Measurements from ENCODE around the gene BACH2.
"Not testable (repeated sequence)": the region's sequence is repeated elsewhere in the genome, so short reads cannot be mapped to it uniquely, and the experiment has no call there.

Gene BACH2

GRCh38 chr6:89972025-89972381 lies 324.6 kb downstream of the BACH2 start:
- H3K4me1 ChIP-seq (ENCODE audit: control insufficient read depth, insufficient read depth, low read length, poor library complexity, severe bottlenecking): no peaks in the 10 kb centered on the region
- H3K27ac ChIP-seq (ENCODE audit: low read depth, low read length, severe bottlenecking): no peak overlapping the region
- H3K4me3 ChIP-seq (ENCODE audit: extremely low read depth, insufficient read depth, low read length, poor library complexity, severe bottlenecking): no peak overlapping the region
- no peaks in the 10 kb centered on the region for H3K36me3 ChIP-seq (ENCODE audit: control insufficient read depth, insufficient read depth, low read length)
- no peaks in the 10 kb centered on the region for H3K9me3 ChIP-seq (ENCODE audit: control insufficient read depth, low read length)
- 96 to 100% methylated on average over 1 to 9 of the region's 9 CpGs for WGBS, 2 experiments (ENCODE audit: insufficient coverage in 2 of 2)

DNA sequence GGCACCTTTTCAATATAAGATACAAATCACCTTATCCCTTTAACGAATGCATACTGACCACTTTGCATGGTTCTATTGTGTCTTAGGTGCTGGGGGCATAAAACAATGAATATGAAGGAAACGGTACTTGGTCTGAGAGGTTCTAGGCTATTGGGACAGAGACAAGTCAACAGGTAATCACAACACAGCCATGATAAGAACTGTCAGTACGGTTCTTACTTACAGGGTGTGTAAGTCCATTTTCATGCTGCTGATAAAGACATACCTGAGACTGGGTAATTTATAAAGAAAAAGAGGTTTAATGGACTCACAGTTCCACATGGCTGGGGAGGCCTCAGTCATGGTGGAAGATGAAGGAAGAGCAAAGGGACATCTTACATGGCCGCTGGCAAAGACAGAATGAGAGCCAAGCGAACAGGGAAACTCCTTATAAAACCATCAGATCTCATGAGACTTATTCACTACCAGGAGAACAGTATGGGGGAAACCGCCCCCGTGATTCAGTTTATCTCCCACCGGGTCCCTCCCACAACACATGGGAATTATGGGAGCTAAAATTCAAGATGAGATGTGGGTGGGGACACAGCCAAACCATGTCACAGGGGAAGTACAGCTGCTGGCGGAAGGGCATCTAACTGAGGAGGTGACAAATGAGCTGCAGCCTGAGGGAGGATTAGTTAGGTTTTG lies 325.2 kb downstream of the BACH2 start:
- H3K4me3 ChIP-seq (ENCODE audit: extremely low read depth, insufficient read depth, low read length, poor library complexity, severe bottlenecking); H3K9me3 ChIP-seq (ENCODE audit: control insufficient read depth, low read length); H3K27ac ChIP-seq (ENCODE audit: low read depth, low read length, severe bottlenecking); H3K36me3 ChIP-seq (ENCODE audit: control insufficient read depth, insufficient read depth, low read length); H3K4me1 ChIP-seq (ENCODE audit: control insufficient read depth, insufficient read depth, low read length, poor library complexity, severe bottlenecking): not testable (repeated sequence)
- 100% methylated on average over 2 to 3 of the region's 9 CpGs for WGBS, 2 experiments (ENCODE audit: insufficient coverage in 2 of 2)

DNA sequence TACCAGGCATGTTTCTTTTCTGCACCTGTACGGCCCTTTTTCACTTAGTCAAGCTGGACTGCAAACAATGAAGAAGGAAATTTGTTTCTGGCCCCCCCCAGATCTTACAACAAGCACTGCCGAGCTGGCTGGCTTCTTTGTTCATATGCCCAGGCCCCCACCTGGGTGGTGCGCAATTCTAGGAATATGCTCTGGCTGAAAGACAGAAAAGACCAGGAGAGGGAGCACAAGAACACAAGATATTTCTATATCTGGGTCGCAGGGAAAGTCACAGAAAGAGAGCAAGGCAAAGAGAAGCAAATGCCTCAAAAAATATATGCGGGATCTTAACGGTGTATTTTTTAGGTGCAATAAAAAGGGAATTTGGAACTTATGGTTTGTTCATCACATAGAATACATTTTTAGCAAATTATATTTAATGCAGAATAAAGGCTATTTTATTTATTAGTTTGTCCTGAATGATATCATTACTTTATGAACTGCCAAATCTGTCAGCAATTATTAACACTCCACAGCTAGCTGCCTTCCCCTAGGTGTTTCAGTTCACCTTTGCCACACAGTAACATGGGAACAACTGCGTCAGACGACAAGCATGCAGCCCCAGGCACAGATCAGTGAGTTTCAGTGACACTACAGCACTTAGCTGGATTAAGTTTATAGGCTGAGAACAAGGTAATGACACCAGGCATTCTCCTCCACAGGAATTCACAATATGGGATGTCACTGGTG lies 325.9 kb downstream of the BACH2 start:
- WGBS, 2 experiments (ENCODE audit: insufficient coverage in 2 of 2): 56 to 70% methylated on average over 1 to 6 of the region's 8 CpGs
- Histone ChIP-seq H3K4me1 (ENCODE audit: control insufficient read depth, insufficient read depth, low read length, poor library complexity, severe bottlenecking) (no peaks in the 10 kb centered on the region), H3K4me3 (ENCODE audit: extremely low read depth, insufficient read depth, low read length, poor library complexity, severe bottlenecking) (no peak overlapping the region), H3K36me3 (ENCODE audit: control insufficient read depth, insufficient read depth, low read length) (no peaks in the 10 kb centered on the region), H3K27ac (ENCODE audit: low read depth, low read length, severe bottlenecking) (no peak overlapping the region), H3K9me3 (ENCODE audit: control insufficient read depth, low read length) (no peaks in the 10 kb centered on the region)

DNA sequence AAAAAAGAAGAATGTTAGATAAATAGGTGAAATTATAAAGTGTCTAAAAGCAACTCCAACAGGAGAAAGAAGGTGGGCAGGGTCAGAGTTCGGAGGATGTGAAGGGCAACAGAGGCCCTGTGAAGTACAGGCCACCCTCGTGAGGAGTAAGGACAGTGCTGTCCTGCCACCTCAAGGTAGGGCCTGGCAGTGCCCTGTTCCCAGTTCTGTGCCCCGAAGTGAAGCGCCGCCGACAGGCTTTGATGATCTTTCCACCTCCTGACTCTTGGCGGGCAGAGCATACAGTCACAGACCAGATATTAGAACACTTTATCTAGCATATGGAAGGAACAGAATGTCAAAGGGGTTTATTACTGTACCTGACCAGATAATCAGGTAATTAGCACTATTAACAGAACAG lies 326.6 kb downstream of the BACH2 start:
- no peaks in the 10 kb centered on the region for H3K36me3 ChIP-seq (ENCODE audit: control insufficient read depth, insufficient read depth, low read length)
- H3K27ac ChIP-seq (ENCODE audit: low read depth, low read length, severe bottlenecking): no peak overlapping the region
- H3K4me3 ChIP-seq (ENCODE audit: extremely low read depth, insufficient read depth, low read length, poor library complexity, severe bottlenecking): no peak overlapping the region
- H3K9me3 ChIP-seq (ENCODE audit: control insufficient read depth, low read length): no peaks in the 10 kb centered on the region
- WGBS, 2 experiments (ENCODE audit: insufficient coverage in 2 of 2): 83 to 91% methylated on average over 2 to 6 of the region's 7 CpGs
- H3K4me1 ChIP-seq (ENCODE audit: control insufficient read depth, insufficient read depth, low read length, poor library complexity, severe bottlenecking): no peaks in the 10 kb centered on the region

GRCh38 chr6:89966913-89967312 lies 329.7 kb downstream of the BACH2 start:
- Histone ChIP-seq H3K9me3 (ENCODE audit: control insufficient read depth, low read length) (no peaks in the 10 kb centered on the region), H3K4me3 (ENCODE audit: extremely low read depth, insufficient read depth, low read length, poor library complexity, severe bottlenecking) (no peak overlapping the region), H3K4me1 (ENCODE audit: control insufficient read depth, insufficient read depth, low read length, poor library complexity, severe bottlenecking) (no peaks in the 10 kb centered on the region), H3K27ac (ENCODE audit: low read depth, low read length, severe bottlenecking) (no peak overlapping the region), H3K36me3 (ENCODE audit: control insufficient read depth, insufficient read depth, low read length) (no peaks in the 10 kb centered on the region)
- WGBS, 2 experiments (ENCODE audit: insufficient coverage in 2 of 2): 88 to 100% methylated on average over 1 to 2 of the region's 3 CpGs

- H3K36me3 ChIP-seq (ENCODE audit: control insufficient read depth, insufficient read depth, low read length): no peaks in the 10 kb centered on the region
- H3K4me3 ChIP-seq (ENCODE audit: extremely low read depth, insufficient read depth, low read length, poor library complexity, severe bottlenecking): no peak overlapping the region
- H3K27ac ChIP-seq (ENCODE audit: low read depth, low read length, severe bottlenecking): no peak overlapping the region
- H3K4me1 ChIP-seq (ENCODE audit: control insufficient read depth, insufficient read depth, low read length, poor library complexity, severe bottlenecking): no peaks in the 10 kb centered on the region
- no peaks in the 10 kb centered on the region for H3K9me3 ChIP-seq (ENCODE audit: control insufficient read depth, low read length)
- 100% methylated on average over 1 of the region's 1 CpG for WGBS, 2 experiments (ENCODE audit: insufficient coverage in 2 of 2)
Observed at GRCh38 chr6:89966228-89966544, 330.5 kb downstream of the BACH2 start.

DNA sequence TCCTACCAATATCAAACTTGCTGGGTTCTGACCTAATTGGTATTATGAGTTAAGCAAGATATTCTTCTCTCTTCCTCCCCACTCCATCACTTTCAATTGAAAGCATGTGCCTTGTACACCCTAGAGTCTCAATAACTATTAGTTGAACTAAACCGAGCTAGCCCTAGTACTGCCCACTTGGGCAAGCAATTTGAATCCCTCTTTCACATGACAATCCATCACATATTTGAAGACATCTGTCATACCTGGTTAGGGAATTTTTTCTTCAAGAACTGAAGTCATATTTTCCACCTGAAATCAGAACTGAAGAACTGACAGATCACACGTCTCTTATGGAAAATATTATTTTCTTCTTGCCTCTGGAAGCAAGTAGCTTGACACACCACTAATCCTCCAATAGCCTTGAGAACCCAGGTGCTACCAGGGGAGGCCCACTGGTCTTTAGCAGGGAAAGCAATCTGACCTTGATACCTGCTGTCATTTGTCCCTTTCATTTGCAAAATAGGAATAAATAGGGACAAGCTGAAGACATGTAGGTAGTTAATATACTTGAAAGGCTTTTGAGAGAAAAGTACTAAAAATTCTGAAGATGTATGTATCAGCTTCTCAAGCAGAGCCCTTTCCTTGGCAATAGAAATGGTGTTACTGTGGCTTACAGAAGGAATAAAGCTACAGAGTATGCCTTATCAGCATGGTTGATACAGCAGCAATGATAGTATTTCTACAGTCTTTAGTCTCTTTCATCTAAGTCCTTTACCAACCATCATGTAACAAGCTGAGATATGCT lies 331.0 kb downstream of the BACH2 start:
- H3K9me3 ChIP-seq (ENCODE audit: control insufficient read depth, low read length): no peaks in the 10 kb centered on the region
- 90 to 92% methylated on average over 2 of the region's 2 CpGs for WGBS, 2 experiments (ENCODE audit: insufficient coverage in 2 of 2)
- no peaks in the 10 kb centered on the region for H3K36me3 ChIP-seq (ENCODE audit: control insufficient read depth, insufficient read depth, low read length)
- no peak overlapping the region for H3K4me3 ChIP-seq (ENCODE audit: extremely low read depth, insufficient read depth, low read length, poor library complexity, severe bottlenecking)
- H3K27ac ChIP-seq (ENCODE audit: low read depth, low read length, severe bottlenecking): no peak overlapping the region
- H3K4me1 ChIP-seq (ENCODE audit: control insufficient read depth, insufficient read depth, low read length, poor library complexity, severe bottlenecking): no peaks in the 10 kb centered on the region

- H3K36me3 ChIP-seq (ENCODE audit: control insufficient read depth, insufficient read depth, low read length): no peaks in the 10 kb centered on the region
- no peaks in the 10 kb centered on the region for H3K4me1 ChIP-seq (ENCODE audit: control insufficient read depth, insufficient read depth, low read length, poor library complexity, severe bottlenecking)
- H3K4me3 ChIP-seq (ENCODE audit: extremely low read depth, insufficient read depth, low read length, poor library complexity, severe bottlenecking): no peak overlapping the region
- no peak overlapping the region for H3K27ac ChIP-seq (ENCODE audit: low read depth, low read length, severe bottlenecking)
- 87 to 88% methylated on average over 3 of the region's 3 CpGs for WGBS, 2 experiments (ENCODE audit: insufficient coverage in 2 of 2)
- H3K9me3 ChIP-seq (ENCODE audit: control insufficient read depth, low read length): no peaks in the 10 kb centered on the region
Observed at GRCh38 chr6:89963391-89963790, 333.3 kb downstream of the BACH2 start.

DNA sequence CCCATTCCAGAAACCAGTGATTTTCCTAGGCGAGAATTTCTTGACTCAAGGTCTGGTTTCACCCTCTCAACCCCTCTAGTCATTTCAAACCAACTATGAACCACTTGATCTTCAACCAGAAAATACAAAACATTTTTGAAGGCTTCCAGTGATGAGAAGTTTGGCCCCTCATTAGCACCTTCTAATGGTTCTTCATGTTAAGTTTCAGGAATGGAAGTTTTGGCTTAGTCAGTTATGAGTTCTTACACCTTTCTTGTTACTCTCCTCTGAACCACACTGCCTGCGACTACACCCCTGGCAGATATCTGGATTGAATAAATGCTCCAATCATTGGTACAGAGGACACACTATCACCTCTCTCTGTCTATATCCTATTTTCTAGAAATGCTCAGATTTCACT lies 335.2 kb downstream of the BACH2 start:
- Histone ChIP-seq H3K9me3 (ENCODE audit: control insufficient read depth, low read length) (no peaks in the 10 kb centered on the region), H3K27ac (ENCODE audit: low read depth, low read length, severe bottlenecking) (no peak overlapping the region), H3K4me3 (ENCODE audit: extremely low read depth, insufficient read depth, low read length, poor library complexity, severe bottlenecking) (no peak overlapping the region), H3K4me1 (ENCODE audit: control insufficient read depth, insufficient read depth, low read length, poor library complexity, severe bottlenecking) (no peaks in the 10 kb centered on the region), H3K36me3 (ENCODE audit: control insufficient read depth, insufficient read depth, low read length) (no peaks in the 10 kb centered on the region)
- WGBS, 2 experiments (ENCODE audit: insufficient coverage in 2 of 2): 73 to 94% methylated on average over 2 of the region's 2 CpGs

DNA sequence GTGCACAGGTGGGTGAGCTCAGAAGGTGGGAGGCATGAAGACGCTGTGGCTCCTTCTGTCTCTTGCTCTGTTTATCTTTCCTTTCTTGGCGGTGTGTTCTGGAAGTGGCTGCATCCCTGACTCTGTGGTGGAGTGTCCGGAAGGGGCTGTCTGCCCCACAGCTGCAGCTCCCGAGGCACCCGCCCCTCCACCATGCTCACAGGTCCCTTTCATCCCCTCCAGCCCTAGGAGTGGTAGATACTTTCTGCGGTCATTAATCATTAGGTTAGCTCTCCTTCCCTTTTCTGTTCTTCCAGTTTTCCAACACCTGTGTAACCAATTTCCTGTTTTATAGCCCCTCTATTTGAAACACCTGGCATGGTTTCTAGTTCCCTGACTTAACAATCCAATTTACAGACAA lies 336.8 kb downstream of the BACH2 start:
- 86 to 100% methylated on average over 2 to 5 of the region's 6 CpGs for WGBS, 2 experiments (ENCODE audit: insufficient coverage in 2 of 2)
- Histone ChIP-seq H3K4me3 (ENCODE audit: extremely low read depth, insufficient read depth, low read length, poor library complexity, severe bottlenecking) (no peak overlapping the region), H3K9me3 (ENCODE audit: control insufficient read depth, low read length) (no peaks in the 10 kb centered on the region), H3K27ac (ENCODE audit: low read depth, low read length, severe bottlenecking) (no peak overlapping the region), H3K4me1 (ENCODE audit: control insufficient read depth, insufficient read depth, low read length, poor library complexity, severe bottlenecking) (no peaks in the 10 kb centered on the region), H3K36me3 (ENCODE audit: control insufficient read depth, insufficient read depth, low read length) (no peaks in the 10 kb centered on the region)

- Histone ChIP-seq H3K27ac (ENCODE audit: low read depth, low read length, severe bottlenecking) (no peak overlapping the region), H3K36me3 (ENCODE audit: control insufficient read depth, insufficient read depth, low read length) (peaks cover 2% of the 10 kb centered on the region), H3K4me3 (ENCODE audit: extremely low read depth, insufficient read depth, low read length, poor library complexity, severe bottlenecking) (no peak overlapping the region), H3K4me1 (ENCODE audit: control insufficient read depth, insufficient read depth, low read length, poor library complexity, severe bottlenecking) (no peaks in the 10 kb centered on the region), H3K9me3 (ENCODE audit: control insufficient read depth, low read length) (no peaks in the 10 kb centered on the region)
- 100% methylated on average over 1 to 4 of the region's 4 CpGs for WGBS, 2 experiments (ENCODE audit: insufficient coverage in 2 of 2)
Observed at GRCh38 chr6:89956182-89956581, 340.5 kb downstream of the BACH2 start.

Measured in mesodermal cell (in vitro differentiated cells).